Duodenal mucosa (tissue), 2 donors: ENCODE measurements around the gene TMEM107.

Source experiments
- H3K27ac ChIP-seq: one replicate; pipeline ENCODE4 v1.7.0; 2013; ENCODE audit warnings: low read depth, low read length
- H3K27me3 ChIP-seq, 2 donors: one replicate each; pipeline ENCODE4 v1.7.0; 2013; ENCODE audit warnings: low read length in 2 of 2, control low read depth in 1 of 2; ENCODE audit not compliant: insufficient read depth in 2 of 2, control insufficient read depth in 1 of 2
- H3K36me3 ChIP-seq, 2 donors: one replicate each; pipeline ENCODE4 v1.7.0; 2013; ENCODE audit warnings: low read length in 2 of 2, control low read depth in 1 of 2; ENCODE audit not compliant: insufficient read depth in 2 of 2, control insufficient read depth in 1 of 2
- H3K4me1 ChIP-seq, 2 donors: one replicate each; pipeline ENCODE4 v1.7.0; 2013; ENCODE audit warnings: low read length in 2 of 2, control low read depth in 1 of 2; ENCODE audit not compliant: insufficient read depth in 2 of 2, control insufficient read depth in 1 of 2
- H3K4me3 ChIP-seq, 2 donors: one replicate each; pipeline ENCODE4 v1.7.0; 2013; ENCODE audit warnings: low read length in 2 of 2, low read depth in 1 of 2
- H3K9ac ChIP-seq, 2 donors: one replicate each; pipeline ENCODE4 v1.7.0; 2013; ENCODE audit warnings: low read length in 2 of 2, low read depth in 1 of 2
- H3K9me3 ChIP-seq, 2 donors: one replicate each; pipeline ENCODE4 v1.7.0; 2013; ENCODE audit warnings: low read length in 2 of 2, control low read depth in 1 of 2; ENCODE audit not compliant: control insufficient read depth in 1 of 2

The TMEM107 gene

DNA sequence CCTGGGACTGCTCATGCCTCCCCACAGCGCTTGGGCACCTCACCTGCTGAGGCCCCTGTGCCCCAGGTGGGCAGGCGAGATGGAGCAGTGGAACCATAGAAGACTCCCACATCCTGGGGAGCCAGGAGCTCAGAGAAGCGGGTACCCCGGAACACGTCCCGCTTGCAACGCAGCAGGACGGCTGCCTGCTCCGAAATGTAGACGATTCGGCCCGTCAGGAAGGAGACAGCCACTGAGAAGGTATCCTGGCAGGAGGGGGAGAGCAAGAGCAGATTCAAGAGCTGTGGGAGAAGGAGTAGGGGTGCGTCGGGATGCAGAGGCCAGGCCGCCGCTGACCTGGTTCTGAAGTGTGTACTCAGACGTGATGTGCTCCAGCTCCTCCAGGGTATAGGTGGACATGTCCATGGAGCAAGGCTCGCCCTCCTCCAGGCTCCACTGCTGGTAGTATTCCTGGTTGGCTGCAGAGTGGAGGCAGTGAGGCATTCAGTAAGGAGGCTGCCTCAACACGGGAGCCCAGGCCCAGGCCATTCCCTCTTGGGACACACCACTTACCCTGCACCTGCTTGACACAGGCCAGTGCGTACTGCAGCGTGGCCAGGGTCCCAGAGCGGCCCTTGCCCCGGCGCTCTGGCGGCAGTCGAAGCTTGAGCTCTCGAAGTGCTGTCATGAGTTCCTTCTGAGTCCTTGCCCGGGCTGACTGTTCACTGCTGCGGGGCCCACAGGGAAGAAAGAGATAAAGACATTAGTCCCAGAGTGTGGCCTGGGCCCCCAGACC, 26.6 kb downstream of the TMEM107 start:
- Histone ChIP-seq H3K36me3 (peaks cover 46 to 53% of the 10 kb centered on the region in 2 donors), H3K9ac (no peak overlapping the region), H3K4me3 (no peak overlapping the region)

DNA sequence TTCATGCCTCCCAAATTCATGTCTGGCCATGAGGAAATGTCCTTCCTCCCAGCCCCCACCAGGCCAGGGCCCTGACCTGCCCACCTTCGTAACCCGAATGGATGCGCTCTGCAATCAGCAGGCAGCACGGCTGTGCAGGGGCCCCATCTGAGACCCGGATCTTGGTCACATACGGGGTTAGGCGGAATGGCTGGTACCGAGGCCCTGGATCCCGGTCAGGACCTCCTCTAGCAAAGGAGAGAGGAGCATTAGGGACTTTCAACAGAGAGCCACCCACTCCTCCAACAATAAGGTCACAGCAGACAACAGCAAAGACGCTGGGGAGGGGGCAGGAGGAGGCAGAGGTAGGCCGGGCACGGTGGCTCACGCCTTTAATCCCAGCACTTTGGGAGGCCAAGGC, 27.6 kb downstream of the TMEM107 start:
- Histone ChIP-seq H3K27ac (no peak overlapping the region), H3K4me3 (no peak overlapping the region), H3K4me1 (peaks cover 23 to 26% of the 10 kb centered on the region in 2 donors), H3K9ac (no peak overlapping the region), H3K36me3 (peaks cover 55 to 63% of the 10 kb centered on the region in 2 donors), H3K27me3 (no peaks in the 10 kb centered on the region), H3K9me3 (no peaks in the 10 kb centered on the region)

More for the DNA sequence above, 26.6 kb downstream of the TMEM107 start:
- no peaks in the 10 kb centered on the region for H3K27me3 ChIP-seq
- H3K9me3 ChIP-seq = no peaks in the 10 kb centered on the region
- H3K27ac ChIP-seq = no peak overlapping the region
- peaks cover 31 to 33% of the 10 kb centered on the region in 2 donors for H3K4me1 ChIP-seq

DNA sequence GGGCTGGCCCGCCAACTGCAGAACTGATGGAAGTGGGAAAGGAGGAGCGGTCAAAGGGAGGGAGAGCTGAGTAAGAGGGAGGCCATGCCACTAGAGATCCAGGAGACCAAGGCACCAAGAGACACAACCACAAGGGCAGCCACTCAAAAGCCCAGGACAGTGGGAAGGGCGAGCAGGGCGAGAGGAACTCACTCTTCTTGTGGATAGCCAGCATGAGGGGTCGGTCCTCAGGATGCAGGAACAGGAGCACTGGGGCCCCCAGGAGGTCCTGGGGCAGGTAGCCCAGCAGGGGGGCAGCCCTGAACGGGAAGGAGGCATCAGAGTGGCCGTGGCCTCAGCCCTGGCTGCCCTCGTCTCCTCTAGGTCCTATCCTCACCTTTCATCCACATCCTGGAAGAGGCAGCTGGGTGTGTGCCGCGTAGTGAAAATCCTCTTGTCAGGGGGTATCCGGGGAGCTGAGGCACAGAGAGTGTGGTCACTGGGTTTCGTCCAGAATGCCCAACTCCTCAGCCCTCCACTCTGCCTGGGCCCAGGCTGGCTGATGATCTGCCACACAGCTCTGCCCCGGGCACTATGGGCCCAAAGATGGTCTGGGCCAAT, 28.3 kb downstream of the TMEM107 start:
- H3K36me3 ChIP-seq = peaks cover 55 to 70% of the 10 kb centered on the region in 2 donors
- H3K27me3 ChIP-seq = no peaks in the 10 kb centered on the region
- H3K9me3 ChIP-seq = no peaks in the 10 kb centered on the region
- no peak overlapping the region for H3K9ac ChIP-seq
- no peak overlapping the region for H3K4me3 ChIP-seq
- H3K4me1 ChIP-seq = peaks cover 17 to 19% of the 10 kb centered on the region in 2 donors
- no peak overlapping the region for H3K27ac ChIP-seq

DNA sequence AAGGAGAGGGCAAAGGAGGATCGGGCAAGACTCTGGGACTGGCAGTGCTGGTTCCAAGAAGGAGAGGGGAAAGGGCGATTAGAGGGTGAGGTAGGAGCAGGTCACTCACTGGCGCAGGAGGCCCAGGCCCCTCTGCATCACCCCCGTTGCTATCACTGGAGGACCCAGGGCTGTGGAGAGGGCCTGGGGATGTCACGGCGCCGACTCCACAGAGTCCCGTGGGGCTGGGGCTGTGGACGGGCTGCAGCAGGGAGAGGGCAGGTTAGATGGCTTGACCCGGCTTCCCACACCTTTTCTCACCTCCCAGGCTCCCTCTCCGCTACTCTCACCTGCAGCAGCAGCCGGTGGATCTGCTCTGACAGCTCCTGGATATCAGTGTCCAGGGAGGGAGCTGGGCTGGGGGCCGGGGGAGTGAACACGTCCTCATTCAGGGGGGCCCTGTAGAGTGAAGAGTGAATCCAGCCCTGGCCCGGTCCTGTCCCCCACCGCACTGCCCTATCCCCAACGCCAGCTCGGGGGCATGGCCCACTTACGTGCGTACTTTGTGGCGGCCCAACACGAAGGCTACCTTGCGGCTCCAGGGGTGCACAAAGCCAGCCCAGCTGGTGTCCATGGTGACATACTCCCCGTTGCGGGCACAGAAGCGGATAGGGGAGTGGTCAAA, 28.9 kb downstream of the TMEM107 start:
- Histone ChIP-seq H3K27ac (no peak overlapping the region), H3K27me3 (no peaks in the 10 kb centered on the region), H3K4me1 (peaks cover 11 to 14% of the 10 kb centered on the region in 2 donors), H3K36me3 (peaks cover 59 to 76% of the 10 kb centered on the region in 2 donors), H3K9me3 (no peaks in the 10 kb centered on the region), H3K9ac (no peak overlapping the region), H3K4me3 (no peak overlapping the region)

DNA sequence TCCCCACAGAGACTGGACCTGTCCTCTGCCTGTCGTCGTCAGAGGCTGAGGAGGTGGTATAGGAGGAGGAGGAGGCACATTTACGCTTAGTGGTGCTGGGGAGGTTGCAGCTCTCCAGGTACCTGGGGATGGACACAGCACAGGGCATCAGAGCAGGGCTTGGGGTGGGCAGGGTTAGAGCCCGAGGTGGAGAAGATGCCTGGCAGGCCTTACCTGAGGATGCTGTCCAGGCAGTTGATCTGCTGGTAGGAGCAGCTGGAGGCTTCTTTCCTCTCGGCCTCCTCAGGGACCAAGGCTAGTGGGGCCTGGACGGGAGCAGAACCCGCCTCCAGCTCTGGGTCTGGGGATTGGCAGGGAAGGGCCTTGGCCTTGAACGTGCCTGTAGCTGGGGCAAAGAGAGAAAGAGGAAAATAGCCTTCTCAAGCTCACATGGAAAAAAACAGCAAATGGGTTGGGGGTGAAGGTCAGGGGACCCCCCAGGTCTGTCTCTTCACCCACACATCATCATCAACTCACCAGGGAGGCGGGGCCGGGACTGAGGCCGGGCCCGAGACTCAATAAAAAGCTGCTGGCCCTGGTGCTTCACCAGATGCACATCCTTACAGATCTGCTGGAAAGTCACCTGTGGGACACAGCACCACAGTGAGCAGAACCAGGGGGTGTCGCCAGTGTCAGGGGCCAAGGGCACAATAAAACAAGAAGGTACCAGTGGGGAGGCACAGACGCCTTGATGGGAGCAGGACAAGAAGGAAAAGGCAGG, 29.6 kb downstream of the TMEM107 start:
- Histone ChIP-seq H3K9ac (no peak overlapping the region), H3K9me3 (no peaks in the 10 kb centered on the region), H3K36me3 (peaks cover 66 to 83% of the 10 kb centered on the region in 2 donors), H3K4me1 (peaks cover 11 to 12% of the 10 kb centered on the region in 2 donors), H3K27me3 (no peaks in the 10 kb centered on the region), H3K4me3 (no peak overlapping the region), H3K27ac (no peak overlapping the region)

DNA sequence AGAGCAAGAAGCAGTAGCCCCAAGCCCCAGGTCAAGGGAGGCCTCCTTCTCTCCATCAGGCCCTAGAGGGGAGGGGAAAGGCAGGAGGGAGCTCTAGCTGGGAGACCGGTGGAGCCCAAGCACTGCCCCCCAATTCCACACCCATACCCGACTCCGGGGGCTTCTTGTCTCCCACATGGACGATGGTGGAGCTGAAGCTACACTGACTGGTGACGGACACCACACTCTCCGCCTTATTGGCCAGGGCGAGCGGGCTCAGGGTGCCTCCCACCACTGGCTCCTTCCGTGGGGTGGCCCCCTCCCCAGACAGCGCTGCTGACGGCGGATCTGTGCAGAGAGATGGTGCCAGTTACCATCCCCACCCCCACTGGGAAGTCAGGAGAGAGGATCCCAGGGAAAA, 30.4 kb downstream of the TMEM107 start:
- H3K4me1 ChIP-seq = peaks cover 6% of the 10 kb centered on the region in 2 donors
- H3K4me3 ChIP-seq = no peak overlapping the region
- H3K27ac ChIP-seq = no peak overlapping the region
- peaks cover 72 to 90% of the 10 kb centered on the region in 2 donors for H3K36me3 ChIP-seq
- H3K27me3 ChIP-seq = no peaks in the 10 kb centered on the region
- no peaks in the 10 kb centered on the region for H3K9me3 ChIP-seq
- H3K9ac ChIP-seq = no peak overlapping the region

DNA sequence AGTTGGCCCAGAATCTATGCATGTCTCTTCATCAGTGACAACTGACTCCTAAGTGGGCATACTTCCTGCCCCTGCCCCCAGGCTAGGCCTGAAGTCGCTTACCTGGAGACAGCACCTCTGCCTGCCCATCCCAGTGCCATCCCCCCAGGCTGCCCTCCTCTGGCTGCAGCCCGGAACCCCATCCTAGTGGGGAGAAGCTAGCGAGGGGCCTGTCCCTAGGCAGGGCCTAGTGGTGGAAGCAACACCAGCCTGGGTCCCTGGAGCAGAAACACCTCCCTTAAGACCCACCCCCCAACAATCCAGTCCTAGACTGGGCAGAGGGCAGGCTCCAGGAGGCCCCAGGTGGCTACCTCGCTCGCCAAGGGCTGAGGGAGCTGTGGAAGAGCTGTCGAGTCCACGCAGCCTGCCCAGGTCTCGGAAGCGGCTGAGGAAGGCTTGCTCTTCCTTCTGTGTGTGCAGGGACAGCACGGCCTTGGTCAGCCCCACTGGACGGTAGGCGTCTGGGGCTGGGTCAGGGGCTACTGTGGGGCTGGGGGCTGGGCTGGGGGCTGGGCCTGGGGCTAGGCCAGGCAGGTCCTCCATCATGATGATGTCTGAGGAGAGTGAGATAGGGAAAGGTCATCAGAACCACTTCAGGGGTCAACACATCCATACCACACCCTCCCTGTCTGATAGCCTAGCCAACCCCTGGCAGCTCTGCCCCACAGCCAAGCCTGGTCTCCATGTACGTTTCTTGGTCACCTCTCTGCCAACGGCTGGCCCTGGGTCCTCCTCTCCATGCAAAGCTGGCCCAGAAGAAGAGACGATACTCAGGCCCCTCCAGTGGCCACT, 31.6 kb downstream of the TMEM107 start:
- H3K9ac ChIP-seq = no peak overlapping the region

DNA sequence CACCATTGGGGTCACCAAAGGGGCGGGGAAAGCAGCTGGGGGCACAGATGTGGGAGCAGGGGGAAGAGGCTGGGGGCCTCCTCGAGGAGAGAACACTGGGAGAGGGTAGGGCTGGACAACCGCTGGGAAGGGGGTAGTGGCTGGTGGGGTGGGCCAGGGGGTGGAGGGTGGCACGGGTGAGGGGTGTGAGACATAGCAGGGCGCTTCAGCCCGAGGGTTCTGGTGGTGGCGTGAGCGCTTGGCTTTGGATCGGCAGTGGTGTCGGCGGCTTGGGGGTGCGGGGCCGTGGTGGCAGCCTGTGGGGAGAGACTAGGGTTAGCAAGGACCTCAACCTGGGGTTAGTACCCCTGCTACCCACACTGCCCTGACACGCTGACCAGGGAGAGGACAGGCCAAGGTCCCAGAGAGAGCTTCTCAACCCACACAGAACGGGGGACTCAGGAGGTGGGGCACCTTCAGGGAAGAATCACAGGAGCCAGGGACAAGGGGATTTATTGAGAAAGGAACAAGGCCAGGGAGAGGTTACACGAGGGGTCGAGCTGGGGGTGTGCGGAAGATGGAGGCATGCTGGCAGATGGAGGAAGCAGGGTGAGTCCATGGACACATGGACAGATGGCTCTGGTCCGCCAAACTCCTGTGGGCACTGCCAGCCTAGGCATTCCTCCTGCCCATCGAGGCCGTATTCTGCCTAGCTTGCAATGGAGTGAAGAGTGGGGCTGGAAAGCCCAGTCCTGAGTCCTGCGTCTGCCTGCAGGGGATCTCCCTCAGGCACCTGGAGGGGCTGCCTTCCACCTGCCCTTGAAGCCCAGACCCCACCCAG, 32.4 kb downstream of the TMEM107 start:
- no peak overlapping the region for H3K27ac ChIP-seq

More for the DNA sequence above, 31.6 kb downstream of the TMEM107 start:
- no peaks in the 10 kb centered on the region for H3K27me3 ChIP-seq
- H3K4me1 ChIP-seq = no peaks in the 10 kb centered on the region
- no peaks in the 10 kb centered on the region for H3K9me3 ChIP-seq
- no peak overlapping the region for H3K4me3 ChIP-seq
- peaks cover 66 to 91% of the 10 kb centered on the region in 2 donors for H3K36me3 ChIP-seq
- no peak overlapping the region for H3K27ac ChIP-seq

More for the DNA sequence above, 32.4 kb downstream of the TMEM107 start:
- H3K27me3 ChIP-seq = no peaks in the 10 kb centered on the region
- H3K36me3 ChIP-seq = peaks cover 60 to 84% of the 10 kb centered on the region in 2 donors
- H3K4me3 ChIP-seq = no peak overlapping the region
- peaks cover 0 to 4% of the 10 kb centered on the region in 2 donors for H3K4me1 ChIP-seq
- no peak overlapping the region for H3K9ac ChIP-seq
- H3K9me3 ChIP-seq = no peaks in the 10 kb centered on the region
